MV-4-11 (cell line): ENCODE measurements around the gene MGARP.
"Not testable (repeated sequence)": the region's sequence is repeated elsewhere in the genome, so short reads cannot be mapped to it uniquely, and the experiment has no call there.

Experiments
- DNase-seq: peaks from one replicate; lab custom pipeline; 2025; lab: John Stamatoyannopoulos, UW

Gene MGARP

GRCh38 chr4:139279760-139280620 lies at the start of gene MGARP:
MGARP (minus strand) TSS chr4:139280225; CDS start chr4:139280158, 67 bp downstream.
- no peak for DNase-seq

GRCh38 chr4:139329665-139330200 lies 49.7 kb upstream of the MGARP start:
- no peak for DNase-seq

DNA sequence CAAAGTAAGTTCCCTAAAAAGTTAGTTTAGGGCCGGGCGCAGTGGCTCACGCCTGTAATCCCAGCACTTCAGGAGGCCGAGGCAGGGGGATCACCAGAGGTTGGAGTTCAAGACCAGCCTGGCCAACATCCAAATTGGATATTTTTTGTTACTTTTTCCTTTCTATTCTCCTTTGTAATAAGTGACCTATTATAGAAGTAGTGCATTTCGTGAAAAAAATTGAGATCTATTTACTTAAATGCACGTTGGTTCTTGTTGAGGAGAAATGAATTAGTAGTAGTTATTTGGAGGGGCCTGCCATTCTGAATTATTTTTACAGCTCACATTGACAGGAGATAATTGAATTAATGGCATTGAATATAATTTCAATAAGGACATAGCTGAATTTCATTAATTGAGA lies 44.6 kb upstream of the MGARP start:
- no peak for DNase-seq

DNA sequence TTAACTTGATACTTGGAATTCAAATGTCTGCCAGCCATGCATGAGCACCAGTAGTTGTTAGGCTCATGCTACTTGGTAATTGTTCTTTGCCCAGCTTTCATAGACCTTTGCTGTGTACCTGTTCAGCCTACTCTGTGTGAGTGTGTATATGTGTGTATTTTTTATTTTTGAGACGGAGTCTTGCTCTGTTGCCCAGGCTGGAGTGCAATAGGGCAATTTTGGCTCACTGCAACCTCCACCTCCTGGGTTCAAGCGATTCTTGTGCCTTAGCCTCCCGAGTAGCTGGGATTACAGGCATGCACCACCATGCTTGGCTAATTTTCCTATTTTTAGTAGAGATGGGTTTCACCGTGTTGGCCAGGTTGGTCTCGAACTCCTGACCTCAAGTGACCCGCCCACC lies 42.5 kb upstream of the MGARP start:
- not testable (repeated sequence) for DNase-seq

DNA sequence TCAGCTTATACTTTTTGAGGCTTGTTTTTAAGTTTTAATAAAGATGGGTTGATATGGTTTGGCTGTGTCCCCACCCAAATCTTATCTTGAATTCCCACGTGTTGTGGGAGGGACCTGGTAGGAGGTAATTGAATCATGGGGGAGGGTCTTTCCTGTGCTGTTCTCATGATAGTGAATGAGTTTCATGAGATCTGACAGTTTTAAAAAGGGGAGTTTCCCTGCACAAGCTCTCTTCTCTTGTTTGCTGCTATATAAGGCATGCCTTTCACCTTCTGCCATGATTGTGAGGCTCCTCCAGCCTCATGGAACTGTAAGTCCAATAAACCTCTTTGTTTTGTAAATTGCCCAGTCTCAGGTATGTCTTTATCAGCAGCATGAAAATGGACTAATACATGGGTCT lies 42.0 kb upstream of the MGARP start:
- DNase-seq: not testable (repeated sequence)

GRCh38 chr4:139319571-139319970 lies 39.5 kb upstream of the MGARP start:
- no peak for DNase-seq

- no peak for DNase-seq
These were observed 37.6 kb upstream of the MGARP start for GRCh38 chr4:139317635-139318034.

- peak; percentile 31 for DNase-seq
These were observed 36.7 kb upstream of the MGARP start for GRCh38 chr4:139316733-139317132.

DNA sequence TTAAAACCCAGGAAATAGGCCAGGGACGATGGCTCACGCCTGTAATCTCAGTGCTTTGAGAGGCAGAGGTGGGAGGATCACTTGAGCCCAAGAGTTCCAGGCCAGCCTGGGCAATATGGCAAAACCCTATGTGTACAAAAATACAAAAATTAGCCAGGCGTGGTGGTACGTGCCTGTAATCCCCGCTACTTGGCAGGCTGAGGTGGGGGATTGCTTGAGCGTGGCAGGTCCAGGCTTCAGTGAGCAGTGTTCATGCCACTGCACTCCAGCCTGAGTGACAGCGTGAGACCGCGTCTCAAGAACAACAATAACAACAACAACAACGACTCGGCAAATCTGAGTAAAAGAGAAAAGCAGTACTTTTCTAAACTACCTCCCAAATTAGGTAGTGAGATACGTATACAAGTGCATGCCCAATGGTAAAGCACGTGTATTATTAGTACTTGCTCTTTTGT lies 35.2 kb upstream of the MGARP start:
- DNase-seq: no peak

DNA sequence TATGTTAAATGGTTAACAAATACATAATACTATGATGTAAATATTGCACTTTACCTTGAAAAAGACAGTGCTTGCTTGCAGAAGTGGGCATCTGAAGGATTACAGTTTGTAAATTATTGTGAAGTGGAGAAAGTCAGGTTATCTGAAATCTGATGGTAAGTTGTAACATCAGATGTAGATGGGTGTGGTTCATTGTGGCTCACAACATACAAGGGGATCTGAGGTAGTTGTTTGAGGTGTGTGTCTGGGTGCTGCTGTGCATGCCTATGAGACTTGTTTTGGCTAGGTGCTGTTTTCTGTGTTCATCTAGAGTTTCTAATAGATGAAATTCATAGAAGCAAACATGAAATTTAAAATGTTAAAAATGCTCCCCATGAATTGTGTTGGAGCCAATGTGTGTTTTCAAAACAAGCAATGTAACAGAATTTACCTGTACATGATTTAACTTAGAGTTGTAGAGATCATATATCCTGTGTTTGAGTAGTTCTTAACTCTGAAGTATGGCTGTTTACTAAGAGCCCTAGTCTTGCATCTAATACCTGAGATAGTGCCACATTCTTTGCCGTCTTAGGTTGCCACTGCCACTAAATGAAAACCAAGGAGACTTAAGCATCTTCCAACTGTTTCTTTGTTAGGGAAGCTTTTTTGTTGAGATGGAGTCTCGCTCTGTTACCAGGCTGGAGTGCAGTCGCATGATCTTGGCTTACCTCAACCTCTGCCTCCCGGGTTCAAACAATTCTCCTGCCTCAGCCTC lies 34.2 kb upstream of the MGARP start:
- no peak for DNase-seq

DNA sequence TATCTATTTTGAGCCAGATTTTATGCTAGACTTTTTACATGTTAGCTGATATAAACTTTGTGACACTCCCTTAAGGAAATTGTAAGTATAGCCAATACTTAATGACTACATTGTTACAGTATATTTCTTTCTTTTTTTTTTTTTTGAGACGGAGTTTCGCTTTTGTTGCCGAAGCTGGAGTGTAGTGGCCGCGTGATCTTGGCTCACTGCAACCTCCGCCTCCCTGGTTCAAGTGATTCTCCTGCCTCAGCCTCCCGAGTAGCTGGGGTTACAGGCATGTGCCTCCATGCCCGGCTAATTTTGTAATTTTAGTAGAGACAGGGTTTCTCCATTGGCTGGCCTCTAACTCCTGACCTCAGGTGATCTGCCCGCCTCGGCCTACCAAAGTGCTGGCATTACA lies 33.4 kb upstream of the MGARP start:
- not testable (repeated sequence) for DNase-seq

GRCh38 chr4:139312552-139313332 lies 32.7 kb upstream of the MGARP start:
- peak; percentile 60 for DNase-seq

DNA sequence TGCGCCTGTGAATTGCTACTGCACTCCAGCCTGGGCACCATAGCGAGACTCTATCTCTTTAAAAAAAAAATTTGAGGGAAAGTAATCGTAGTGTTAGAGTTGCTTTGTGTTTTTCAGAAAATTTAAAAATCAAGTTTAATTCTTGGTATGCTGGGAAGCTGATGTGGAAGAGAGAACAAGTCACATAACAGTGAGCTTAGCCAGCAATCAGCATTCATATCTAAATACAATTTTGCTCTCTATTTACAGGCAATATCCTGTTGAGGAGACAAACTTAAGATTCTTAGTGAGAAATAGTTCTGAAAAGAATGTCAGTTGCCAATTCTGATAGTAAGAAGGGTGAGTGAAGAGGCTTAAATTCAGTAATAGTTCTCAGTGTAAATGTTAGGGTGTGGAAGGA lies 31.9 kb upstream of the MGARP start:
- no peak for DNase-seq

DNA sequence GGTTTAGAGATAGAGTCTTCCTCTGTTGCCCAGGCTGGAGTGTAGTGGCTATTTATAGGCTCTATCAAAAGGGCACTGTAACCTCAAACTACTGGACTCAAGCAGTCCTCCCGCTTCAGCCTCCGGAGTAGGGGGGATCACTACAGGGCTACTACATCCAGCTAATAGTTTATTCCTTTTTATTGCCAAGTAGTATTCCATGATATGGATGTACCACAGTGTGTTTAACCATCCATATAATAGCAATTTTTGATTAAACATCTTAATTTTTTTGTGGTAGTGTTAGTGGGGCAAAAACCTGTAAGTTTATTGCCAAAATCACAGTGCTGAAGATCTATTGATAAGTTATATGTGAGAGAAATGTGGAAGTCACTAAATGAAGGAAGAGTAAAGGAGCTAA lies 24.9 kb upstream of the MGARP start:
- no peak for DNase-seq

- DNase-seq: peak; percentile 60
These were observed 22.0 kb upstream of the MGARP start, which contains the start of gene NDUFC1 for GRCh38 chr4:139301821-139302611. NDUFC1 (minus strand) TSS chr4:139302477; CDS start chr4:139295798, 6,679 bp downstream.

DNA sequence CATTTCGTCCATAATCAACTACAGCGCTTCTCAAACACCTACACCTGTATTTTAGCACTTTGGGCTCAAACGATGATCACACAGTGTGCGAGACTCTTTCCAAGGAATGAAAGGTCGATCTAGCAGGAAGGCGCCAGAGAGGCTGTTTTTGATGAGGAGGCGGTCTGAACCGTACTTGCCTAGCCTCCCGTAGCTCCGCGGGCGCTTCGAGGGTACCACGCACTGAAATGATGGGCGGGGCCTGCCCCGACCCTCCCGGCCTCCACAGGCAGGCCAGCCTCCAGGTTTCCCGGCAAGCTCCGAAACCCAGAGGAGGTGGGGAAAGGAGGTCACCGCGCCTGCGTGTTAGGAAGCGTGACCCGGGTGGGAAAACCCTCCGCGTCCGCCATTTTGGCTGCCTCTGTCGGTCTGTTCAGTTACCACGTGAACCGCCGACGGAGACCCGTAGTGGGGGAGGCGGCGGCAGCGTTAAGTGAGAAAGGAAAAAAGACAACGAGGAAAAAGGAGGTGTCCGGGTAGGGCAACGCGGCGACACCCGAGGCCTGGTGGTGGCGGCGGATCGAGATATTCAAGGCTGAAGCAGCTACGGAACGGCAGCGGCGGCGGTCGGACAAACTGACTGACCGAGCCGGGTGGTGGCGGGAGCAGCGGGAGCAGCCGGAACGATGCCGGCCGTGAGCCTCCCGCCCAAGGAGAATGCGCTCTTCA lies 21.2 kb upstream of the MGARP start, which contains the start of gene NAA15:
Gene NAA15 (plus strand): TSS at position 393 of the 708 bp plus-strand sequence. CDS start 273 bp downstream, at position 666.
- DNase-seq: peak; percentile 97

- DNase-seq: peak; percentile 54
These were observed 20.5 kb upstream of the MGARP start for GRCh38 chr4:139300431-139301112.

DNA sequence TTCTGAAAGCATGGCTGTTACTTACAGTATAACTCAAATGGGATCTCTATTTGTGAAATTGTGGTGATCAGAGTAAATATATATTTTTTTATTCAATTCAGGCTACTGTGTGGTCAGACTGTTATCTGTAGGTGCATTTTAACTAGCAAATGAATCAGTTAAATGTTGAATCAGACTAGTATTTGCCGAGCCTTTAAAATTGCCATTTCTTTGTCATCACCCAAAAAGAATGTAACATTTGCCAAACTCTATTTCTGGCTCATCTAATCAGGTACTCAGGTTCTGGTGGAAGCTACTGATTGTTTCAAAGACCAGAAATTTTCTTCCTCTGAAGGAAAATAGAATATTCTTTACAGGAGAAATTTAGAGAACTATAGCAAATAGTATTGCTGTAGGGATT lies 19.5 kb upstream of the MGARP start:
- DNase-seq: no peak

DNA sequence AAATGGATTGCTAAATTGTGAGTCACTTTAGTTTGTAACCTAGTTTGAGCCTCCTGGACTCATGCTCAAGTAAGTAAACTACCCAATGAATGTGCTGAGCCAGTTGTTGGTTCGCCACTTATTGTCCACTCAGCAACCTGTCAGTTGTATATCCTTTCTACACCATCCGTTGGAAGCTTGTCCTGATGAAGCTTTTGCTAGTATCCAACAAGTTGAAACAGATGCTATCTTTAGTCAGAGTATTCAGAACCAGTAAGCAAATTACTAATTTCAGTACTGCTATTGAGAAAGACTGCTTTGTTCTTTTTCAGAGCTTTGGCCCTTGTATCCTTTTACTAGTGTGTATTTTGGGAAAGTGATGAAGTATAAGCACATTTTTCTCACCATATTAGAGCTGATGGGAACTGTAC lies 17.0 kb upstream of the MGARP start:
- DNase-seq: peak; percentile 46

- no peak for DNase-seq
These were observed 15.9 kb upstream of the MGARP start for GRCh38 chr4:139295942-139296299.
